ENCODE data around the gene CCL4.
"Not testable (repeated sequence)": the region's sequence is repeated elsewhere in the genome, so short reads cannot be mapped to it uniquely, and the experiment has no call there.

The CCL4 gene

GRCh38 chr17:36118477-36119353, 15.1 kb downstream of the CCL4 start:
- no peak for DNase-seq

- DNase-seq, result no peak
Measured at GRCh38 chr17:36120221-36120620, 16.6 kb downstream of the CCL4 start.

GRCh38 chr17:36121099-36121498, 17.5 kb downstream of the CCL4 start:
- not testable (repeated sequence) for DNase-seq

GRCh38 chr17:36123431-36123830, 19.8 kb downstream of the CCL4 start:
- no peak for DNase-seq

GRCh38 chr17:36124879-36125824, 21.5 kb downstream of the CCL4 start:
- no peak for DNase-seq

- no peak for DNase-seq
Measured at GRCh38 chr17:36127199-36127893, 23.7 kb downstream of the CCL4 start.

GRCh38 chr17:36127911-36128310, 24.3 kb downstream of the CCL4 start:
- no peak for DNase-seq

- no peak for DNase-seq
Measured at GRCh38 chr17:36128411-36128978, 24.9 kb downstream of the CCL4 start.

- DNase-seq, result no peak
Measured at GRCh38 chr17:36129616-36130015, 26.0 kb downstream of the CCL4 start.

- no peak for DNase-seq
Measured at GRCh38 chr17:36130346-36130745, 26.7 kb downstream of the CCL4 start.

- no peak for DNase-seq
Measured at GRCh38 chr17:36131421-36131820, 27.8 kb downstream of the CCL4 start.

GRCh38 chr17:36131931-36132330, 28.3 kb downstream of the CCL4 start:
- no peak for DNase-seq

GRCh38 chr17:36132421-36132831, 28.8 kb downstream of the CCL4 start:
- no peak for DNase-seq

GRCh38 chr17:36133602-36134236, 30.1 kb downstream of the CCL4 start:
- no peak for DNase-seq

- no peak for DNase-seq
Measured at GRCh38 chr17:36135465-36135864, 31.8 kb downstream of the CCL4 start.

- DNase-seq, result no peak
Measured at GRCh38 chr17:36136036-36136435, 32.4 kb downstream of the CCL4 start.

- DNase-seq, result no peak
Measured at GRCh38 chr17:36136439-36136838, 32.8 kb downstream of the CCL4 start.

GRCh38 chr17:36142235-36142634, 38.6 kb downstream of the CCL4 start:
- DNase-seq, result no peak

GRCh38 chr17:36142806-36143205, 39.2 kb downstream of the CCL4 start:
- no peak for DNase-seq

GRCh38 chr17:36144014-36144413, 40.4 kb downstream of the CCL4 start:
- no peak for DNase-seq

- no peak for DNase-seq
Measured at GRCh38 chr17:36144981-36145729, 41.5 kb downstream of the CCL4 start.

Measured in amniotic stem cell (primary cell).